Measurements from ENCODE around the gene PABPC3. TPM values are rescaled to one million over a fixed set of nuclear protein-coding genes. Genes with fewer than 3 reads are reported as not detected.

Gene PABPC3
- total RNA-seq, 6 experiments from 2014 or later, result 0.11 to 0.20 TPM; not detected in 4

DNA sequence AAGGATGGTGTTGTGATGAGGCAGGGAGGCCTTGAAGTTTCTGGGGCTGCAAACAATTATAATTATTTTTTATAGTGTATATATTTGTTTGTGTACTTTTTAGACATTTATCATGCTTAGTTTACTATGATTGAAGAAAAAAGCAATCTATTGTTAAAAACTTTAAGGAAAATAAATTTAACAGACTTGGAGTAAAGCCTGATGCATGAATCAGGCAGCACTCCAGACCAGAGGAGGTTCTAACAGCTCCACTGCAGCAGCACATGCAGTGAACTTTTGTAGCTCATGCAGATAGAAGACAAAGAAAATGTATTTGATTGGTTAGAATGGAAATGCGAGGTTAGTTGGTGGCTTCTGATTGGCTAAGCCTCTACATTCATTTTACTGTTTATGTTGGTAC lies 36.8 kb upstream of the PABPC3 start:
- Histone ChIP-seq H3K27ac (no peak overlapping the region), H3K9me3 (no peaks in the 10 kb centered on the region), H3K4me1 (no peaks in the 10 kb centered on the region), H3K4me3 (no peak overlapping the region), H3K36me3 (no peaks in the 10 kb centered on the region), H3K27me3 (no peaks in the 10 kb centered on the region)
- TF ChIP-seq, protein P1, sequence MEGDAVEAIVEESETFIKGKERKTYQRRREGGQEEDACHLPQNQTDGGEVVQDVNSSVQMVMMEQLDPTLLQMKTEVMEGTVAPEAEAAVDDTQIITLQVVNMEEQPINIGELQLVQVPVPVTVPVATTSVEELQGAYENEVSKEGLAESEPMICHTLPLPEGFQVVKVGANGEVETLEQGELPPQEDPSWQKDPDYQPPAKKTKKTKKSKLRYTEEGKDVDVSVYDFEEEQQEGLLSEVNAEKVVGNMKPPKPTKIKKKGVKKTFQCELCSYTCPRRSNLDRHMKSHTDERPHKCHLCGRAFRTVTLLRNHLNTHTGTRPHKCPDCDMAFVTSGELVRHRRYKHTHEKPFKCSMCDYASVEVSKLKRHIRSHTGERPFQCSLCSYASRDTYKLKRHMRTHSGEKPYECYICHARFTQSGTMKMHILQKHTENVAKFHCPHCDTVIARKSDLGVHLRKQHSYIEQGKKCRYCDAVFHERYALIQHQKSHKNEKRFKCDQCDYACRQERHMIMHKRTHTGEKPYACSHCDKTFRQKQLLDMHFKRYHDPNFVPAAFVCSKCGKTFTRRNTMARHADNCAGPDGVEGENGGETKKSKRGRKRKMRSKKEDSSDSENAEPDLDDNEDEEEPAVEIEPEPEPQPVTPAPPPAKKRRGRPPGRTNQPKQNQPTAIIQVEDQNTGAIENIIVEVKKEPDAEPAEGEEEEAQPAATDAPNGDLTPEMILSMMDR (IDR thresholded peaks at IDR 0.05), result no peak
- no peak for TF ChIP-seq POLR2A (IDR thresholded peaks at IDR 0.05)
- no CpG with 5 or more reads among the region's 1 CpG for WGBS (ENCODE audit: insufficient coverage, low coverage, low lambda C conversion rate, missing lambda C conversion rate)
- DNase-seq, result no peak
- no peak for ATAC-seq
- intact Hi-C loops (cut with DNase I), result no loop called here

DNA sequence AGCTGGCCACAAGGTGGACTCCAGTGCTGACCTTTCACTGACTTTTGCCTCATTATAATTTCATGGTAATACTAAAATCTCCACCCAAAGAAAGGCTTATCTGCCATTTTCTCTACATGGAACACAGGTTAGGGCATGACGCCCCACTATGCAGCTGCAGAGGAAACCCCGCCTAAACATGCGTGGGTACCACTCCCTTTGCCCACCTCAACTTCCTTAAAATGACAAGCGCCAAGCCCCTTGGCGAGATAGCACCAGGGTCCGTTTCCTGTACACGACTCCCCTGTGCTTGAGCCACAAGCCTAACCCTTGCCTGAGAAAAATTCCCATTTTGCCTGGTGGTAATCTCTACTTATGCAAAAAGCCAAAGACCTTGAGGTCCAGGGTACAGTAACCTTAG lies 36.0 kb upstream of the PABPC3 start:
- WGBS (ENCODE audit: insufficient coverage, low coverage, low lambda C conversion rate, missing lambda C conversion rate), result 52% methylated on average over 7 of the region's 7 CpGs
- TF ChIP-seq, protein P1 (IDR thresholded peaks at IDR 0.05), result no peak
- TF ChIP-seq POLR2A (IDR thresholded peaks at IDR 0.05), result no peak
- Histone ChIP-seq H3K4me3 (no peak overlapping the region), H3K36me3 (no peaks in the 10 kb centered on the region), H3K27me3 (no peaks in the 10 kb centered on the region), H3K4me1 (no peaks in the 10 kb centered on the region), H3K27ac (no peak overlapping the region), H3K9me3 (no peaks in the 10 kb centered on the region)
- intact Hi-C loops (cut with DNase I), result no loop called here
- no peak for ATAC-seq
- no peak for DNase-seq

DNA sequence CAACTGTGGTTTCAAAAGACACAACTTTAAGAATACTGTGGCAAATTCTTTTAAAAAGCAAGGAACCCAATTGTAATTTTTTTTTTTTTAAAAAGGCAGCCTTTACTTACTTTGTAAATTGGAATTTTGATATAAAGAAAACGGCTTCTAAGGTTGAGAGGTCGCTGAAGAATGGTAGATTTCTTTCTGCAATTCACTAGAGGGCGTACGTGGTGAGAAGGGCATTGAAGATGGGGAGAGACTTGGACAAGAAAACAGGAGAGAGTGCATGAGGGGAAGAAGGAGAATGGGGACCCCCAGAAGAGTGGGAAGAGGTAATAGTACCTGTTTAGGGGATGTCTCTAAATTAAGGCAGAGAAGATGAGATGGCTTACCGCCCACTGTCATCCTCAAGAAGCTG lies 33.5 kb upstream of the PABPC3 start:
- Histone ChIP-seq H3K9me3 (no peaks in the 10 kb centered on the region), H3K4me1 (no peaks in the 10 kb centered on the region), H3K27me3 (no peaks in the 10 kb centered on the region), H3K27ac (no peak overlapping the region), H3K36me3 (no peaks in the 10 kb centered on the region), H3K4me3 (no peak overlapping the region)
- intact Hi-C loops (cut with DNase I), result no loop called here
- ATAC-seq (no peak), DNase-seq (no peak)
- TF ChIP-seq, protein P1 (IDR thresholded peaks at IDR 0.05), result no peak
- TF ChIP-seq POLR2A (IDR thresholded peaks at IDR 0.05), result no peak
- WGBS (ENCODE audit: insufficient coverage, low coverage, low lambda C conversion rate, missing lambda C conversion rate), result 46% methylated on average over 4 of the region's 5 CpGs

DNA sequence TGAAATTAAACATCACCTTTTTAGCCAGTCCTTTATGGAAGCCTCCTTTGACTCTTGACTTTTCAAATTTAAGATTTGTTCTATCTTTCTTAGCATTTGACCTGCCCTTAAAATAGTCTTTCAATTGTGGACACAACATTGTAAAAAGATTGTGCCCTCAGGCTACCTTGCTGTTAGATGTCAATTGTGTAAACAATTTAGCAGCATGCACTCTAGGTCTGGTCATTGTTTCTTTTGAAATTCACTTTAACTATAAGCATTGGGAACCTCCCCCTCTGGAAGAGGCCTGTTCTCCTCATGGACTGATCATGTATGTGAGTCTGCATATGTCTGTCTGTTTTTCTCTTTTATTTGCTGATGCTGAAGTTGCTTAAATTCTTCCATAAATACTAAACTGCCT lies 31.5 kb upstream of the PABPC3 start:
- H3K36me3 ChIP-seq, result no peaks in the 10 kb centered on the region
- DNase-seq (no peak), ATAC-seq (no peak)

More for the DNA sequence above, 31.5 kb upstream of the PABPC3 start:
- intact Hi-C loops (cut with DNase I), result no loop called here
- TF ChIP-seq, protein P1 (IDR thresholded peaks at IDR 0.05), result no peak
- no peak for TF ChIP-seq POLR2A (IDR thresholded peaks at IDR 0.05)
- H3K4me1 ChIP-seq, result no peaks in the 10 kb centered on the region
- no peak overlapping the region for H3K4me3 ChIP-seq
- no peaks in the 10 kb centered on the region for H3K27me3 ChIP-seq
- no peaks in the 10 kb centered on the region for H3K9me3 ChIP-seq
- no peak overlapping the region for H3K27ac ChIP-seq
